OCI-LY1 (cell line): ENCODE results near the gene SLC23A2.

Source experiments
- H2AFZ ChIP-seq: fragments of 200-600 bp; sonication (generic), shearing (Covaris generic); 2 replicates; pipeline ENCODE4 v1.6.0; 2014; ENCODE audit warnings: antibody characterized with exemption, mild to moderate bottlenecking, low read length
- H3F3A ChIP-seq: fragments of 200-600 bp; sonication (generic), shearing (Covaris generic); 2 replicates; pipeline ENCODE4 v1.6.0; 2014; ENCODE audit warnings: mild to moderate bottlenecking, antibody characterized with exemption, low read length, moderate library complexity; ENCODE audit not compliant: insufficient read depth
- H3K27ac ChIP-seq: fragments of 200-600 bp; sonication (generic); 2 replicates; pipeline ENCODE4 v1.5.1; 2014; ENCODE audit warnings: low read length, mixed run types, mild to moderate bottlenecking, low read depth; ENCODE audit not compliant: poor library complexity, severe bottlenecking
- H3K27me3 ChIP-seq: fragments of 200-600 bp; sonication (generic); 2 replicates; pipeline ENCODE4 v1.6.0; 2014; ENCODE audit warnings: antibody characterized with exemption, mild to moderate bottlenecking, low read length, moderate library complexity; ENCODE audit not compliant: insufficient read depth
- H3K36me3 ChIP-seq: fragments of 200-600 bp; sonication (generic); 2 replicates; pipeline ENCODE4 v1.6.1; 2014; ENCODE audit warnings: mild to moderate bottlenecking, antibody characterized with exemption, low read length, moderate library complexity, mixed read lengths; ENCODE audit not compliant: insufficient read depth
- H3K4me1 ChIP-seq: fragments of 200-600 bp; sonication (generic); 2 replicates; pipeline ENCODE4 v1.5.1; 2014; ENCODE audit warnings: mild to moderate bottlenecking, low read length, moderate library complexity; ENCODE audit not compliant: insufficient read depth, severe bottlenecking
- H3K4me2 ChIP-seq: fragments of 200-600 bp; sonication (generic), shearing (Covaris generic); 2 replicates; pipeline ENCODE4 v1.6.1; 2014; ENCODE audit warnings: low read length
- H3K4me3 ChIP-seq: fragments of 200-600 bp; sonication (generic); 2 replicates; pipeline ENCODE4 v1.5.1; 2014; ENCODE audit warnings: low read length, low read depth, mild to moderate bottlenecking, mixed read lengths; ENCODE audit not compliant: poor library complexity, severe bottlenecking
- H3K79me2 ChIP-seq: fragments of 200-600 bp; shearing (Covaris generic); 2 replicates; pipeline ENCODE4 v1.6.1; 2016; ENCODE audit warnings: mixed run types, low read length, mixed read lengths; ENCODE audit not compliant: insufficient read depth
- H3K9ac ChIP-seq: fragments of 200-600 bp; sonication (generic), shearing (Covaris generic); 2 replicates; pipeline ENCODE4 v1.6.1; 2014; ENCODE audit warnings: mild to moderate bottlenecking, low read length, mixed read lengths
- H3K9me2 ChIP-seq: fragments of 200-600 bp; sonication (generic), shearing (Covaris generic); 2 replicates; pipeline ENCODE4 v1.6.1; 2014; ENCODE audit warnings: low read depth, mild to moderate bottlenecking, low read length, mixed read lengths
- H3K9me3 ChIP-seq: fragments of 200-600 bp; shearing (Covaris generic); 2 replicates; pipeline ENCODE4 v1.6.1; 2014; ENCODE audit warnings: low read length, mixed read lengths
- H4K20me1 ChIP-seq: fragments of 200-600 bp; sonication (generic), shearing (Covaris generic); 2 replicates; pipeline ENCODE4 v1.6.0; 2016; ENCODE audit warnings: mild to moderate bottlenecking, low read length; ENCODE audit not compliant: insufficient read depth
- CTCF ChIP-seq: fragments of 200-600 bp; sonication (generic), shearing (Covaris generic); IDR thresholded peaks from 2 replicates; pipeline ENCODE4 v1.5.1; 2017; ENCODE audit warnings: mild to moderate bottlenecking, antibody characterized with exemption, low read length, moderate library complexity, mixed read lengths
- EZH2 ChIP-seq: fragments of 200-600 bp; sonication (generic), shearing (Covaris generic); IDR thresholded peaks from 2 replicates; pipeline ENCODE4 v1.8.0; 2017; ENCODE audit warnings: borderline replicate concordance, mixed run types, mild to moderate bottlenecking, antibody characterized with exemption, low read length, moderate library complexity, mixed read lengths

Gene SLC23A2

GRCh38 chr20:4967752-4968477 lies 33.4 kb downstream of the SLC23A2 start:
- no peaks in the 10 kb centered on the region for H3K9me3 ChIP-seq
- no peaks in the 10 kb centered on the region for H4K20me1 ChIP-seq
- no peak overlapping the region for H3K27ac ChIP-seq
- TF ChIP-seq CTCF (no peak), EZH2 (no peak)
- no peaks in the 10 kb centered on the region for H3K9me2 ChIP-seq
- H3K4me3 ChIP-seq, result no peak overlapping the region
- no peaks in the 10 kb centered on the region for H3F3A ChIP-seq
- H3K27me3 ChIP-seq, result no peaks in the 10 kb centered on the region
- no peak overlapping the region for H2AFZ ChIP-seq
- H3K9ac ChIP-seq, result no peak overlapping the region
- H3K4me1 ChIP-seq, result peaks cover 29% of the 10 kb centered on the region
- peaks cover 56% of the 10 kb centered on the region for H3K79me2 ChIP-seq
- peaks cover 68% of the 10 kb centered on the region for H3K36me3 ChIP-seq
- H3K4me2 ChIP-seq, result no peak overlapping the region

GRCh38 chr20:4966826-4967751 lies 34.2 kb downstream of the SLC23A2 start:
- Histone ChIP-seq H3K27me3 (no peaks in the 10 kb centered on the region), H3K4me1 (peaks cover 29% of the 10 kb centered on the region), H3F3A (no peaks in the 10 kb centered on the region), H3K27ac (no peak overlapping the region), H2AFZ (no peak overlapping the region), H3K4me3 (no peak overlapping the region), H3K9ac (no peak overlapping the region), H3K9me2 (no peaks in the 10 kb centered on the region), H4K20me1 (no peaks in the 10 kb centered on the region), H3K9me3 (no peaks in the 10 kb centered on the region), H3K79me2 (peaks cover 48% of the 10 kb centered on the region), H3K36me3 (peaks cover 70% of the 10 kb centered on the region), H3K4me2 (no peak overlapping the region)
- no peak for TF ChIP-seq CTCF
- TF ChIP-seq EZH2, result no peak

GRCh38 chr20:4962241-4962855 lies 39.0 kb downstream of the SLC23A2 start:
- H3K4me3 ChIP-seq, result peak overlapping the region; percentile 40
- peak overlapping the region; percentile 83 for H3K27ac ChIP-seq
- H3K9me3 ChIP-seq, result no peaks in the 10 kb centered on the region
- H3K4me1 ChIP-seq, result peaks cover 47% of the 10 kb centered on the region
- H3K79me2 ChIP-seq, result peaks cover 62% of the 10 kb centered on the region
- no peak overlapping the region for H2AFZ ChIP-seq
- H3K27me3 ChIP-seq, result no peaks in the 10 kb centered on the region
- H3K36me3 ChIP-seq, result peaks cover 41% of the 10 kb centered on the region
- peak overlapping the region; percentile 39 for H3K4me2 ChIP-seq
- no peaks in the 10 kb centered on the region for H3F3A ChIP-seq
- TF ChIP-seq CTCF (no peak), EZH2 (no peak)
- peak overlapping the region; percentile 30; the same call in 1 of the 2 replicates for H3K9ac ChIP-seq
- H4K20me1 ChIP-seq, result no peaks in the 10 kb centered on the region
- no peaks in the 10 kb centered on the region for H3K9me2 ChIP-seq
